SK-N-MC (cell line): ENCODE data around the gene XKR8.

ENCODE experiments used
- EZH2 ChIP-seq: fragments of 200-600 bp; sonication (generic); IDR thresholded peaks from one replicate; pipeline ENCODE4 v1.6.1; 2017; ENCODE audit warnings: antibody characterized with exemption
- POLR2AphosphoS5 ChIP-seq: IDR thresholded peaks from 2 replicates; pipeline ENCODE4 v1.6.1; 2012; ENCODE audit warnings: mild to moderate bottlenecking, low read depth, low read length, borderline replicate concordance

GRCh38 chr1:27928216-27928954 is 31.4 kb upstream of the XKR8 start:
- TF ChIP-seq POLR2AphosphoS5 (no peak), EZH2 (no peak)
